A549 treated with CORT108297 at 1 μM for 4 hours (cell line): ENCODE data around the gene OR52E6. TPM values are rescaled to one million over a fixed set of nuclear protein-coding genes. Genes with fewer than 3 reads are reported as not detected.

Experiments
- total RNA-seq: library from RNA; stranded (reverse); fragments of 200-300 nt; extraction: Qiagen RNA extraction; gene quantifications from 5 replicates; pipeline ENCODE4 v1.2.3, GENCODE V29; 2022

Gene OR52E6
- total RNA-seq: not detected in 5 replicates

DNA sequence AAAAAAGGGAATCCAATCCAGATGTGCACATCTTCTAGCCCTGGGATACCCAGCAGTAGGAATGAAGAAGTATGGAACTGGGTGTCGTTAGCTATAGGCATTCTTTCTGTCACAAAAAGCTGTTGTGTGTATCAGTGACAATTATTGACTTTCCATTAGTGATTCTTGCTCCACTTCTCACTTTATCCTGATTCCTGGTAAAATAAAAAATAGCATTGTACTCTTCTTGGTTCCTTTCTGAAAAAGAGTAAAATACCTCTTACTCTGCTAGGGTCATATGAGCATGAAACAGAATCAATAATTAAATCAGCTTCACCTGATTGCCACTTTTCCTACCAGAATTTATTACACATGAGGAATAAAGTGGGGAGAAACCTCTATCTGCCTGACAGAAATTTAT is at the start of gene OR52E6:
OR52E6 (minus strand) TSS at position 101 of the 400 bp plus-strand sequence; CDS start at position 101, 0 bp downstream.

GRCh38 chr11:5880329-5880728 is 38.6 kb upstream of the OR52E6 start, which contains the start of gene OR52E4:
Gene OR52E4 (plus strand): TSS chr11:5880629. CDS start chr11:5884293, 3,664 bp downstream.

GRCh38 chr11:5857590-5857989 is 15.9 kb upstream of the OR52E6 start, which contains the start of gene OR52E8:
Gene OR52E8 (minus strand): TSS chr11:5857690. CDS start chr11:5857690, 0 bp downstream.

GRCh38 chr11:5808500-5809121 is 33.1 kb downstream of the OR52E6 start, which contains the start of gene OR52N2:
Gene OR52N2 (plus strand): TSS chr11:5808924. CDS start chr11:5820336, 11,412 bp downstream.

DNA sequence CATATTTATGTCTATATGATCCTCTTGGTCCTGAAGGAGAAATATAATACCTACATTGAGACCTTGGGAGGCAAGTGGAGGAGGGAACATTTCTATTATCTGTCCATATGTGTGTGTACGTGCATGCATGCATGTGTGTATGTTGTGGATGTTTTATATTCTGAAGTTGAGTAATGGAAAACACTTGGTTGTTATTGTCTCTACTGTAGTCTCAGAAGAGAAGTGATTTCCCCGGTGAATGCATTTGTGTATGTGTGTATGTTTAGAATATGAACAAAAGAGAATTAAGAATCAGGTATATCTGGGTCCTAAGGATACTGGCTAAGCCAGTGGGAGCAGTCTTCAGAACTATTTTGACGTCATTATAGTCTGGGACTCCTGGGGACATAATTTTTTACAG is 50.5 kb downstream of the OR52E6 start, which contains the start of gene OR52N1:
OR52N1 (minus strand) TSS at position 101 of the 400 bp plus-strand sequence. CDS start 2,449 bp downstream, outside the sequence.

Other genes with a start within 250 kb of the OR52E6 start
- 10.4 to 13.1 TPM (median 12.8 TPM) in 5 replicates for gene TRIM6, start 245.3 kb downstream of the OR52E6 start, total RNA-seq
- gene TRIM34, start 216.9 kb downstream of the OR52E6 start, total RNA-seq: 2.8 to 4.3 TPM (median 3.7 TPM) in 5 replicates
- gene TRIM5, start 156.8 kb downstream of the OR52E6 start, total RNA-seq: 10.9 to 13.7 TPM (median 12.0 TPM) in 5 replicates
- 0.44 to 1.0 TPM (median 0.81 TPM) in 5 replicates for gene TRIM22, start 152.1 kb downstream of the OR52E6 start, total RNA-seq
- not detected in 5 replicates for gene OR56B1, start 105.4 kb downstream of the OR52E6 start, total RNA-seq
- not detected in 5 replicates for gene OR52N4, start 87.7 kb downstream of the OR52E6 start, total RNA-seq
- not detected in 5 replicates for gene OR52N5, start 58.5 kb downstream of the OR52E6 start, total RNA-seq
- gene OR52N1, start 50.6 kb downstream of the OR52E6 start, total RNA-seq: not detected in 5 replicates
- not detected in 5 replicates for gene OR52N2, start 33.0 kb downstream of the OR52E6 start, total RNA-seq
- gene OR52E8, start 15.8 kb upstream of the OR52E6 start, total RNA-seq: not detected in 5 replicates
- gene OR52E4, start 38.7 kb upstream of the OR52E6 start, total RNA-seq: not detected in 5 replicates
- gene OR52E5, start 51.3 kb upstream of the OR52E6 start, total RNA-seq: not detected in 5 replicates
- gene OR56A3, start 100.4 kb upstream of the OR52E6 start, total RNA-seq: not detected in 5 replicates
- not detected in 5 replicates for gene OR56A5, start 126.6 kb upstream of the OR52E6 start, total RNA-seq
- not detected in 5 replicates for gene OR52L1, start 145.1 kb upstream of the OR52E6 start, total RNA-seq
- not detected in 5 replicates for gene OR56A4, start 165.0 kb upstream of the OR52E6 start, total RNA-seq
- not detected in 5 replicates for gene OR56A1, start 188.9 kb upstream of the OR52E6 start, total RNA-seq